ENCODE measurements around the gene NEURL3. TPM values are rescaled to one million over a fixed set of nuclear protein-coding genes. Genes with fewer than 3 reads are reported as not detected.
"Not testable (repeated sequence)": the region's sequence is repeated elsewhere in the genome, so short reads cannot be mapped to it uniquely, and the experiment has no call there.

Gene NEURL3
- total RNA-seq, 1 donor from 2014 or later: 1.0 TPM

- peaks cover 55% of the 10 kb centered on the region for H3K4me1 Mint-ChIP-seq
- H3K27ac Mint-ChIP-seq: peak overlapping the region; percentile 98
- H3K27me3 Mint-ChIP-seq: no peaks in the 10 kb centered on the region
- H3K4me3 Mint-ChIP-seq: peak overlapping the region; percentile 92
- H3K36me3 Mint-ChIP-seq (ENCODE audit: low read depth): peaks cover 11% of the 10 kb centered on the region
- intact Hi-C loops (cut with micrococcal nuclease): loop anchor here (1.0 to 5.0 kb wide), 6 partner anchors 22 to 324 kb away; partner anchors contain the start of gene ITPRIPL1
- peaks cover 7% of the 10 kb centered on the region for H3K9me3 Mint-ChIP-seq
- peak; percentile 70 for DNase-seq
These were observed 18.5 kb downstream of the NEURL3 start for GRCh38 chr2:96486696-96487095.

- peaks cover 7% of the 10 kb centered on the region for H3K9me3 Mint-ChIP-seq
- peaks cover 2% of the 10 kb centered on the region for H3K27me3 Mint-ChIP-seq
- H3K27ac Mint-ChIP-seq: peak overlapping the region; percentile 98
- H3K4me1 Mint-ChIP-seq: peaks cover 55% of the 10 kb centered on the region
- peak overlapping the region; percentile 92 for H3K4me3 Mint-ChIP-seq
- intact Hi-C loops (cut with micrococcal nuclease): loop anchor here (1.0 to 5.0 kb wide), 6 partner anchors 22 to 324 kb away; partner anchors contain the start of gene ITPRIPL1
- peaks cover 11% of the 10 kb centered on the region for H3K36me3 Mint-ChIP-seq (ENCODE audit: low read depth)
- peak; percentile 97 for DNase-seq
These were observed 19.2 kb downstream of the NEURL3 start for GRCh38 chr2:96485751-96486651.

GRCh38 chr2:96485350-96485749 lies 19.8 kb downstream of the NEURL3 start:
- peak overlapping the region; percentile 98 for H3K27ac Mint-ChIP-seq
- no peak for DNase-seq
- peak overlapping the region; percentile 92 for H3K4me3 Mint-ChIP-seq
- intact Hi-C loops (cut with micrococcal nuclease): loop anchor here (5.0 kb wide), 3 partner anchors 58 to 323 kb away; no protein-coding TSS in a partner anchor
- H3K36me3 Mint-ChIP-seq (ENCODE audit: low read depth): peaks cover 11% of the 10 kb centered on the region
- H3K27me3 Mint-ChIP-seq: peaks cover 2% of the 10 kb centered on the region
- peaks cover 54% of the 10 kb centered on the region for H3K4me1 Mint-ChIP-seq
- peaks cover 7% of the 10 kb centered on the region for H3K9me3 Mint-ChIP-seq

GRCh38 chr2:96484091-96484490 lies 21.1 kb downstream of the NEURL3 start:
- peaks cover 7% of the 10 kb centered on the region for H3K9me3 Mint-ChIP-seq
- peak overlapping the region; percentile 98 for H3K27ac Mint-ChIP-seq
- H3K4me3 Mint-ChIP-seq: no peak overlapping the region
- DNase-seq: no peak
- H3K27me3 Mint-ChIP-seq: peaks cover 4% of the 10 kb centered on the region
- intact Hi-C loops (cut with micrococcal nuclease): no loop called here
- H3K4me1 Mint-ChIP-seq: peaks cover 42% of the 10 kb centered on the region
- peaks cover 11% of the 10 kb centered on the region for H3K36me3 Mint-ChIP-seq (ENCODE audit: low read depth)

- no peak overlapping the region for H3K27ac Mint-ChIP-seq
- no peak for DNase-seq
- no peaks in the 10 kb centered on the region for H3K4me1 Mint-ChIP-seq
- peaks cover 28% of the 10 kb centered on the region for H3K27me3 Mint-ChIP-seq
- no peak overlapping the region for H3K4me3 Mint-ChIP-seq
- intact Hi-C loops (cut with micrococcal nuclease): no loop called here
- no peaks in the 10 kb centered on the region for H3K36me3 Mint-ChIP-seq (ENCODE audit: low read depth)
- no peaks in the 10 kb centered on the region for H3K9me3 Mint-ChIP-seq
These were observed 27.7 kb downstream of the NEURL3 start for GRCh38 chr2:96477458-96477857.

GRCh38 chr2:96471772-96472171 lies 33.4 kb downstream of the NEURL3 start:
- H3K27me3 Mint-ChIP-seq: peaks cover 25% of the 10 kb centered on the region
- H3K36me3 Mint-ChIP-seq (ENCODE audit: low read depth): no peaks in the 10 kb centered on the region
- no peak overlapping the region for H3K4me3 Mint-ChIP-seq
- no peak for DNase-seq
- intact Hi-C loops (cut with micrococcal nuclease): loop anchor here (2.0 kb wide), 1 partner anchor 37 kb away; no protein-coding TSS in a partner anchor
- H3K9me3 Mint-ChIP-seq: no peaks in the 10 kb centered on the region
- H3K27ac Mint-ChIP-seq: no peak overlapping the region
- H3K4me1 Mint-ChIP-seq: peaks cover 6% of the 10 kb centered on the region

GRCh38 chr2:96470636-96471035 lies 34.5 kb downstream of the NEURL3 start:
- Mint-ChIP-seq H3K4me1 (peaks cover 6% of the 10 kb centered on the region), H3K9me3 (no peaks in the 10 kb centered on the region), H3K4me3 (no peak overlapping the region), H3K27ac (no peak overlapping the region), H3K27me3 (peaks cover 13% of the 10 kb centered on the region), H3K36me3 (ENCODE audit: low read depth) (no peaks in the 10 kb centered on the region)
- DNase-seq: peak; percentile 87
- intact Hi-C loops (cut with micrococcal nuclease): loop anchor here (2.0 kb wide), 1 partner anchor 38 kb away; no protein-coding TSS in a partner anchor

GRCh38 chr2:96470109-96470508 lies 35.0 kb downstream of the NEURL3 start:
- Mint-ChIP-seq H3K4me1 (peaks cover 6% of the 10 kb centered on the region), H3K27me3 (peaks cover 13% of the 10 kb centered on the region), H3K4me3 (no peak overlapping the region), H3K9me3 (no peaks in the 10 kb centered on the region), H3K27ac (no peak overlapping the region), H3K36me3 (ENCODE audit: low read depth) (no peaks in the 10 kb centered on the region)
- intact Hi-C loops (cut with micrococcal nuclease): loop anchor here (2.0 kb wide), 1 partner anchor 39 kb away; no protein-coding TSS in a partner anchor
- DNase-seq: peak; percentile 44

- Mint-ChIP-seq H3K4me3 (no peak overlapping the region), H3K9me3 (no peaks in the 10 kb centered on the region), H3K36me3 (ENCODE audit: low read depth) (no peaks in the 10 kb centered on the region), H3K4me1 (peaks cover 6% of the 10 kb centered on the region), H3K27me3 (peaks cover 13% of the 10 kb centered on the region), H3K27ac (no peak overlapping the region)
- intact Hi-C loops (cut with micrococcal nuclease): loop anchor here (5.0 kb wide), 1 partner anchor 62 kb away; no protein-coding TSS in a partner anchor
- DNase-seq: no peak
These were observed 36.3 kb downstream of the NEURL3 start for GRCh38 chr2:96468904-96469303.

GRCh38 chr2:96464651-96465050 lies 40.5 kb downstream of the NEURL3 start:
- no peak overlapping the region for H3K27ac Mint-ChIP-seq
- H3K4me1 Mint-ChIP-seq: peaks cover 2% of the 10 kb centered on the region
- DNase-seq: no peak
- intact Hi-C loops (cut with micrococcal nuclease): loop anchor here (5.0 kb wide), 1 partner anchor 57 kb away; no protein-coding TSS in a partner anchor
- H3K36me3 Mint-ChIP-seq (ENCODE audit: low read depth): no peaks in the 10 kb centered on the region
- H3K27me3 Mint-ChIP-seq: peaks cover 10% of the 10 kb centered on the region
- no peak overlapping the region for H3K4me3 Mint-ChIP-seq
- H3K9me3 Mint-ChIP-seq: peaks cover under 1% of the 10 kb centered on the region

- intact Hi-C loops (cut with micrococcal nuclease): no loop called here
- Mint-ChIP-seq H3K27me3 (peaks cover 10% of the 10 kb centered on the region), H3K27ac (no peak overlapping the region), H3K4me3 (no peak overlapping the region), H3K9me3 (peaks cover 4% of the 10 kb centered on the region), H3K36me3 (ENCODE audit: low read depth) (no peaks in the 10 kb centered on the region), H3K4me1 (peaks cover 2% of the 10 kb centered on the region)
- DNase-seq: no peak
These were observed 41.1 kb downstream of the NEURL3 start for GRCh38 chr2:96464061-96464460.

- Mint-ChIP-seq H3K36me3 (ENCODE audit: low read depth) (no peaks in the 10 kb centered on the region), H3K4me1 (no peaks in the 10 kb centered on the region), H3K27me3 (peaks cover 7% of the 10 kb centered on the region), H3K9me3 (peaks cover 4% of the 10 kb centered on the region), H3K27ac (no peak overlapping the region), H3K4me3 (no peak overlapping the region)
- intact Hi-C loops (cut with micrococcal nuclease): no loop called here
- no peak for DNase-seq
These were observed 42.0 kb downstream of the NEURL3 start for GRCh38 chr2:96463119-96463518.

- H3K27ac Mint-ChIP-seq; DNase-seq; H3K27me3 Mint-ChIP-seq; H3K9me3 Mint-ChIP-seq; H3K4me3 Mint-ChIP-seq; H3K4me1 Mint-ChIP-seq; H3K36me3 Mint-ChIP-seq (ENCODE audit: low read depth); intact Hi-C loops (cut with micrococcal nuclease): not testable (repeated sequence)
These were observed 43.5 kb downstream of the NEURL3 start for GRCh38 chr2:96461616-96462015.

GRCh38 chr2:96452053-96452452 lies 53.1 kb downstream of the NEURL3 start:
- DNase-seq: no peak
- no peaks in the 10 kb centered on the region for H3K36me3 Mint-ChIP-seq (ENCODE audit: low read depth)
- H3K4me3 Mint-ChIP-seq: no peak overlapping the region
- H3K4me1 Mint-ChIP-seq: no peaks in the 10 kb centered on the region
- peaks cover 3% of the 10 kb centered on the region for H3K27me3 Mint-ChIP-seq
- intact Hi-C loops (cut with micrococcal nuclease): no loop called here
- no peak overlapping the region for H3K27ac Mint-ChIP-seq
- H3K9me3 Mint-ChIP-seq: no peaks in the 10 kb centered on the region

Data from activated CD4-positive, alpha-beta T cell treated with anti-CD3 and anti-CD28 coated beads, Interleukin-2, amount 10 ng/mL, durations not matched to agents 24 days and 14 days (primary cell).